H9 (cell line): ENCODE data around the gene SDK2. TPM values are rescaled to one million over a fixed set of nuclear protein-coding genes. Genes with fewer than 3 reads are reported as not detected.

Experiments
- DNase-seq: peaks from one replicate; pipeline ENCODE4 v3.0.0-alpha.2; 2017
- H2AFZ ChIP-seq: one replicate; pipeline ENCODE4 v1.6.1; 2013; ENCODE audit warnings: mild to moderate bottlenecking, low read length, control low read depth, moderate library complexity
- H2AK5ac ChIP-seq: 2 replicates; pipeline ENCODE4 v1.6.1; 2013; ENCODE audit warnings: low read length, control low read depth, mixed read lengths; ENCODE audit not compliant: insufficient read length
- H2BK120ac ChIP-seq: one replicate; pipeline ENCODE4 v1.6.1; 2013; ENCODE audit warnings: low read depth, mild to moderate bottlenecking, low read length, control low read depth, inconsistent platforms; ENCODE audit not compliant: poor library complexity, severe bottlenecking
- H2BK12ac ChIP-seq: 2 replicates; pipeline ENCODE4 v1.6.1; 2013; ENCODE audit warnings: low read length, control low read depth, mixed read lengths, low read depth; ENCODE audit not compliant: insufficient read length
- H2BK15ac ChIP-seq: 2 replicates; pipeline ENCODE4 v1.6.1; 2013; ENCODE audit warnings: low read depth, low read length, control low read depth
- H2BK20ac ChIP-seq: one replicate; pipeline ENCODE4 v1.6.1; 2013; ENCODE audit warnings: low read depth, mild to moderate bottlenecking, low read length, control low read depth, inconsistent platforms; ENCODE audit not compliant: poor library complexity, severe bottlenecking
- H2BK5ac ChIP-seq: 2 replicates; pipeline ENCODE4 v1.6.1; 2013; ENCODE audit warnings: low read length, control low read depth, mixed read lengths; ENCODE audit not compliant: insufficient read length
- H3K14ac ChIP-seq: 2 replicates; pipeline ENCODE4 v1.6.1; 2013; ENCODE audit warnings: low read length, control low read depth; ENCODE audit not compliant: insufficient read depth
- H3K18ac ChIP-seq: 2 replicates; pipeline ENCODE4 v1.6.1; 2013; ENCODE audit warnings: low read depth, mild to moderate bottlenecking, mixed read lengths, low read length, control low read depth; ENCODE audit not compliant: insufficient read length
- H3K23ac ChIP-seq: 2 replicates; pipeline ENCODE4 v1.6.1; 2013; ENCODE audit warnings: low read length, control low read depth, mixed read lengths, low read depth; ENCODE audit not compliant: insufficient read length
- H3K23me2 ChIP-seq: 2 replicates; pipeline ENCODE4 v1.6.1; 2013; ENCODE audit warnings: low read depth, mild to moderate bottlenecking, mixed read lengths, low read length, control low read depth; ENCODE audit not compliant: insufficient read length, poor library complexity, severe bottlenecking
- H3K27ac ChIP-seq: 2 replicates; pipeline ENCODE4 v1.5.1; 2013; ENCODE audit warnings: low read length, control low read depth, mixed read lengths, low read depth; ENCODE audit not compliant: insufficient read length
- H3K27me3 ChIP-seq: 2 replicates; pipeline ENCODE4 v1.6.1; 2013; ENCODE audit warnings: low read length, control low read depth, inconsistent platforms; ENCODE audit not compliant: insufficient read depth
- H3K4ac ChIP-seq: 2 replicates; pipeline ENCODE4 v1.6.1; 2013; ENCODE audit warnings: low read depth, mild to moderate bottlenecking, control low read depth, inconsistent platforms, low read length, moderate library complexity
- H3K4me1 ChIP-seq: 2 replicates; pipeline ENCODE4 v1.6.1; 2013; ENCODE audit warnings: low read length, control low read depth, inconsistent platforms; ENCODE audit not compliant: insufficient read depth
- H3K4me2 ChIP-seq: 2 replicates; pipeline ENCODE4 v1.6.1; 2013; ENCODE audit warnings: low read length, control low read depth, mixed read lengths; ENCODE audit not compliant: insufficient read length, insufficient read depth
- H3K56ac ChIP-seq: 2 replicates; pipeline ENCODE4 v1.6.1; 2013; ENCODE audit warnings: low read depth, mild to moderate bottlenecking, mixed read lengths, low read length, control low read depth; ENCODE audit not compliant: insufficient read length
- H3K79me1 ChIP-seq: 2 replicates; pipeline ENCODE4 v1.6.1; 2013; ENCODE audit warnings: low read depth, mild to moderate bottlenecking, moderate library complexity, low read length, control low read depth, inconsistent platforms; ENCODE audit not compliant: insufficient read depth, poor library complexity, severe bottlenecking
- H3K79me2 ChIP-seq: 2 replicates; pipeline ENCODE4 v1.6.1; 2013; ENCODE audit warnings: low read length, control low read depth, inconsistent platforms; ENCODE audit not compliant: insufficient read depth
- H3K9ac ChIP-seq: 2 replicates; pipeline ENCODE4 v1.6.1; 2013; ENCODE audit warnings: low read length, control low read depth, mixed read lengths; ENCODE audit not compliant: insufficient read length; ENCODE audit errors: extremely low read depth
- H3K9me3 ChIP-seq: one replicate; pipeline ENCODE4 v1.6.1; 2013; ENCODE audit warnings: low read depth, low read length, inconsistent platforms; ENCODE audit not compliant: control insufficient read depth
- H3T11ph ChIP-seq: one replicate; pipeline ENCODE4 v1.6.1; 2013; ENCODE audit warnings: mild to moderate bottlenecking, low read length, control low read depth, inconsistent platforms
- H4K20me1 ChIP-seq: one replicate; pipeline ENCODE4 v1.6.1; 2013; ENCODE audit not compliant: control insufficient read depth, insufficient read length, insufficient read depth
- H4K5ac ChIP-seq: 2 replicates; pipeline ENCODE4 v1.6.1; 2013; ENCODE audit warnings: low read depth, mild to moderate bottlenecking, mixed read lengths, low read length, control low read depth; ENCODE audit not compliant: insufficient read length
- H4K8ac ChIP-seq: replicated peaks from 2 replicates; pipeline ENCODE4 v1.6.1; 2013; ENCODE audit warnings: low read length, control low read depth, mixed read lengths, low read depth; ENCODE audit not compliant: insufficient read length
- H4K91ac ChIP-seq: 2 replicates; pipeline ENCODE4 v1.6.1; 2013; ENCODE audit warnings: low read depth, mild to moderate bottlenecking, moderate library complexity, mixed read lengths, low read length, control low read depth; ENCODE audit not compliant: insufficient read length
- H3K27ac Mint-ChIP-seq, 3 experiments: 2 replicates in 2 of 3; 3 replicates in 1 of 3; pipeline ENCODE4 v1.8.0; 2020 to 2021; ENCODE audit warnings: mixed read lengths in 3 of 3, mild to moderate bottlenecking in 1 of 3, moderate library complexity in 1 of 3
- H3K27me3 Mint-ChIP-seq: 2 replicates; pipeline ENCODE4 v1.8.0; 2021; ENCODE audit warnings: low read depth, mild to moderate bottlenecking, moderate library complexity, mixed read lengths
- H3K36me3 Mint-ChIP-seq, 3 experiments: 2 replicates in 2 of 3; 3 replicates in 1 of 3; pipeline ENCODE4 v1.8.0; 2020 to 2021; ENCODE audit warnings: low read depth in 3 of 3, mixed read lengths in 3 of 3; ENCODE audit not compliant: insufficient read depth in 1 of 3
- H3K4me1 Mint-ChIP-seq, 2 experiments: 2 replicates each; pipeline ENCODE4 v1.8.0; 2020; ENCODE audit warnings: mixed read lengths in 2 of 2
- H3K4me3 Mint-ChIP-seq, 2 experiments: 2 replicates in 1 of 2; 3 replicates in 1 of 2; pipeline ENCODE4 v1.8.0; 2020 to 2021; ENCODE audit warnings: mild to moderate bottlenecking in 2 of 2, mixed read lengths in 2 of 2, moderate library complexity in 1 of 2
- H3K9me3 Mint-ChIP-seq, 2 experiments: 2 replicates in 1 of 2; 3 replicates in 1 of 2; pipeline ENCODE4 v1.8.0; 2020; ENCODE audit warnings: mild to moderate bottlenecking in 2 of 2, mixed read lengths in 2 of 2, moderate library complexity in 1 of 2
- WGBS: extraction: QIAGEN DNeasy Blood & Tissue Kit; methylation state at CpG from one replicate; pipeline ENCODE4 v1.1.7; 2013; ENCODE audit warnings: missing lambda C conversion rate, low lambda C conversion rate, mixed read lengths; ENCODE audit not compliant: insufficient read length; ENCODE audit errors: extremely low coverage; 5-methylcytosine and 5-hydroxymethylcytosine counted together
- total RNA-seq: library from RNA; stranded (reverse); gene quantifications from 2 replicates; pipeline ENCODE4 v1.2.1, GENCODE V29; 2021
- TF ChIP-seq, protein P1 (sequence below): fragments of 200-600 bp; sonication (generic); conservative IDR thresholded peaks from 3 replicates; pipeline ENCODE4 v1.8.0; 2021; ENCODE audit warnings: antibody characterized with exemption, mild to moderate bottlenecking

The SDK2 gene
- total RNA-seq, 1 experiment from 2014 or later: 9.1 TPM

DNA sequence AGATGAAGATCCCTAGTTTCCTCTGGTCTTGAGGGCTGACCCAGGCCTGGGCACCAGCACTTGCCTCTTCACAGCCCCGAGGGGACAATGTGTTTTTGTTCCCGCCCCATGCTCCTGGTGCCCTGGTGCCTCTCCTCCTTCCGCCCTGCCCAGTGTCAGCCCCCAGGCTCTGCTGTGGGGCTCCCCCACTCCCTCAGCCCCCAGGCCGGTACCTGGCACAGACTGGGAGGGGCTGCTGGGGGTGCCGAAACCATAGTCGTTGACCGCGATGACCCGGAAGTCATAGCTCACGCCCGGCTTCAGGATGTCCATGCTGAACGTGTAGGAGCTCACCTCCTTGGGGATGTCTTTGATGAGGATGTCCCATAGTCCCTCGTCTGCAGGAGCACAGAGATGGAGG, 292.0 kb downstream of the SDK2 start:
- Histone ChIP-seq H2AFZ (no peak overlapping the region), H3K14ac (no peak overlapping the region), H3K9ac (no peak overlapping the region), H2AK5ac (no peak overlapping the region), H2BK20ac (no peak overlapping the region), H3K79me2 (no peaks in the 10 kb centered on the region), H4K8ac (no peak overlapping the region), H3K4me1 (no peaks in the 10 kb centered on the region), H3K9me3 (no peaks in the 10 kb centered on the region), H4K20me1 (no peaks in the 10 kb centered on the region), H3K79me1 (no peaks in the 10 kb centered on the region), H4K91ac (no peak overlapping the region), H3K56ac (no peak overlapping the region), H3K27ac (no peak overlapping the region), H3K23me2 (no peaks in the 10 kb centered on the region), H2BK120ac (no peak overlapping the region), H3K23ac (no peak overlapping the region), H2BK15ac (no peak overlapping the region), H3K18ac (no peak overlapping the region), H2BK12ac (no peak overlapping the region), H4K5ac (no peak overlapping the region), H3K27me3 (no peaks in the 10 kb centered on the region), H2BK5ac (no peak overlapping the region), H3K4me2 (no peak overlapping the region), H3K4ac (no peak overlapping the region), H3T11ph (no peak overlapping the region)
- Mint-ChIP-seq H3K4me3 (no peak overlapping the region), H3K9me3 (no peaks in the 10 kb centered on the region), H3K36me3 (peaks cover 0 to 16% (median 0%) of the 10 kb centered on the region in 3 experiments; a peak in 3 of 7 replicates), H3K4me1 (peaks cover 22 to 29% of the 10 kb centered on the region in 2 experiments), H3K27me3 (no peaks in the 10 kb centered on the region; the same call in none of the 2 replicates), H3K27ac (peak overlapping the region in 1 of 3 experiments; percentile 27; a peak in 1 of 7 replicates)
- no CpG with 5 or more reads among the region's 13 CpGs for WGBS
- TF ChIP-seq, protein P1, sequence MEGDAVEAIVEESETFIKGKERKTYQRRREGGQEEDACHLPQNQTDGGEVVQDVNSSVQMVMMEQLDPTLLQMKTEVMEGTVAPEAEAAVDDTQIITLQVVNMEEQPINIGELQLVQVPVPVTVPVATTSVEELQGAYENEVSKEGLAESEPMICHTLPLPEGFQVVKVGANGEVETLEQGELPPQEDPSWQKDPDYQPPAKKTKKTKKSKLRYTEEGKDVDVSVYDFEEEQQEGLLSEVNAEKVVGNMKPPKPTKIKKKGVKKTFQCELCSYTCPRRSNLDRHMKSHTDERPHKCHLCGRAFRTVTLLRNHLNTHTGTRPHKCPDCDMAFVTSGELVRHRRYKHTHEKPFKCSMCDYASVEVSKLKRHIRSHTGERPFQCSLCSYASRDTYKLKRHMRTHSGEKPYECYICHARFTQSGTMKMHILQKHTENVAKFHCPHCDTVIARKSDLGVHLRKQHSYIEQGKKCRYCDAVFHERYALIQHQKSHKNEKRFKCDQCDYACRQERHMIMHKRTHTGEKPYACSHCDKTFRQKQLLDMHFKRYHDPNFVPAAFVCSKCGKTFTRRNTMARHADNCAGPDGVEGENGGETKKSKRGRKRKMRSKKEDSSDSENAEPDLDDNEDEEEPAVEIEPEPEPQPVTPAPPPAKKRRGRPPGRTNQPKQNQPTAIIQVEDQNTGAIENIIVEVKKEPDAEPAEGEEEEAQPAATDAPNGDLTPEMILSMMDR: no peak
- no peak for DNase-seq
